ENCODE data around the gene COX7B2. TPM values are rescaled to one million over a fixed set of nuclear protein-coding genes. Genes with fewer than 3 reads are reported as not detected.

COX7B2 gene
- total RNA-seq, 1 experiment from 2014 or later = not detected

DNA sequence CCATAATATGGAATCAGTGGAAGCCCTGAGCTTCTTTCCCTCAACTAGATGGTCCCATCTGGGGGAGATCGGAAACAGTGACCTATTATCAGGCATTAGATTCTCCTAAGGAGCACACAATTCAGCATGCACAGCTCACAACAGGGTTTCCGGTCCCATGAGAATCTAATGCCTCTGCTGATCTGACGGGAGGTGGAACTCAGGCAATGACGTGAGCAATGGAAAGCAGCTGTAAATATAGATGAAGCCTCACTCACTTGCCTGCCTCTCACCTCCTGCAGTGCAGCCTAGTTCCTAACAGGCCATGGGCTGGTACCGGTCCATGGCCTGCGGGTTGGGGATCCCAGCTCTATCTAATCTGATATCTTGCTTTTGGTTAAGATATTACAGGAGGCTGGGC is 88.9 kb downstream of the COX7B2 start:
- no peaks in the 10 kb centered on the region for H4K20me1 ChIP-seq (ENCODE audit: insufficient read depth)
- H2AFZ ChIP-seq (ENCODE audit: low read depth, low read length, poor library complexity, severe bottlenecking) = no peak overlapping the region
- H3K9me2 ChIP-seq (ENCODE audit: insufficient read depth) = no peaks in the 10 kb centered on the region
- no peak overlapping the region for H3K4me3 ChIP-seq (replicated peaks in 1 of 2; ENCODE audit: low read depth in 1 of 2, low read length in 2 of 2)
- BruUV-seq (replicated peaks) = no TSS peak
- H3K79me2 ChIP-seq (ENCODE audit: insufficient read depth, low read length) = no peaks in the 10 kb centered on the region
- H3K9me3 ChIP-seq (ENCODE audit: control insufficient read depth in 1 of 2, insufficient read depth in 1 of 2, low read depth in 1 of 2, low read length in 2 of 2) = peaks cover 0 to 6% of the 10 kb centered on the region in 2 experiments; a peak in 1 of 4 replicates
- DNase-seq (ENCODE audit: low read depth, low spot score) = no peak
- H3K27ac ChIP-seq (ENCODE audit: low read depth, low read length) = no peak overlapping the region
- no peaks in the 10 kb centered on the region for H3K27me3 ChIP-seq (ENCODE audit: insufficient read depth, low read length)
- ChIA-PET RAD21 (ENCODE audit: low non-redundant PET in 1 of 2, low total read pairs in 2 of 2, uncharacterized antibody in 2 of 2, unreplicated experiment in 2 of 2) (no interaction called here), CTCF (no interaction called here), POLR2A (no interaction called here)
- no peak overlapping the region for H3K4me2 ChIP-seq (ENCODE audit: low read length)
- no peaks in the 10 kb centered on the region for H3K36me3 ChIP-seq (ENCODE audit: control insufficient read depth in 1 of 2, insufficient read depth in 2 of 2, low read length in 2 of 2)
- no peak overlapping the region for H3K9ac ChIP-seq (ENCODE audit: low read length)
- H3K4me1 ChIP-seq (ENCODE audit: control insufficient read depth in 1 of 2, insufficient read depth in 2 of 2, low read length in 2 of 2) = no peaks in the 10 kb centered on the region
- intact Hi-C loops (cut with micrococcal nuclease) = no loop called here
- no peak for ATAC-seq
- TF ChIP-seq POLR2AphosphoS5 (IDR thresholded peaks at IDR 0.05; ENCODE audit: low read depth, low read length) = no peak
- no peak for TF ChIP-seq SP1 (IDR thresholded peaks at IDR 0.05; ENCODE audit: low read depth)
- TF ChIP-seq CBX3 (IDR thresholded peaks at IDR 0.05; ENCODE audit: low read depth) = no peak
- TF ChIP-seq RAD21 (IDR thresholded peaks at IDR 0.05; ENCODE audit: low read depth) = no peak
- no peak for TF ChIP-seq POLR2A (IDR thresholded peaks at IDR 0.05; ENCODE audit: borderline replicate concordance, extremely low read depth, insufficient read depth, insufficient read length)
- no peak for TF ChIP-seq YY1 (IDR thresholded peaks at IDR 0.05; ENCODE audit: extremely low read depth, insufficient replicate concordance, low read depth, low read length)
- no peak for TF ChIP-seq ZNF274 (IDR thresholded peaks at IDR 0.05; ENCODE audit: low read depth, low read length)
- TF ChIP-seq CEBPB (IDR thresholded peaks at IDR 0.05; ENCODE audit: low read depth) = no peak

DNA sequence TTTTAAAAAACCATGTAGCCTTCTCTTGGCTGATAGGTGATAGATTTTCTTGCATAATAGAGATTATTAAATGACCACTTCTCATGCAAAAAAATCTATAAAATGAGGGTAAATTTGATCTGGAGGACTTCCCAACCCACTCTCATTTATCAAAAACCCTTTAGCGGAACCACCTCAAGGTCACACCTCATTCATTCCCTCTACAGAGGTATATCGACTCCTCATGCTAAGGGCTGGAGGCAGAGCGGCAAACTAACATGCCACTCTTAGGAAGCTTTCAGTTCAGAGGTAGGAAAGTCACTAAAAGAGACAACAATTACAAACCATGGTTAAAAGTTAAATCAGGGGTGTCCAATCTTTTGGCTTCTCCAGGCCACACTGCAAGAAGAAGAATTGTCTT is 90.0 kb downstream of the COX7B2 start:
- POLR2A ChIA-PET = no interaction called here
- H3K9me2 ChIP-seq (ENCODE audit: insufficient read depth) = no peaks in the 10 kb centered on the region
- H3K27me3 ChIP-seq (ENCODE audit: insufficient read depth, low read length) = no peaks in the 10 kb centered on the region
- BruUV-seq (replicated peaks) = no TSS peak
- no peak for DNase-seq (ENCODE audit: low read depth, low spot score)
- H3K9ac ChIP-seq (ENCODE audit: low read length) = no peak overlapping the region
- H3K27ac ChIP-seq (ENCODE audit: low read depth, low read length) = no peak overlapping the region
- no peaks in the 10 kb centered on the region for H4K20me1 ChIP-seq (ENCODE audit: insufficient read depth)
- CTCF ChIA-PET = no interaction called here
- no peak overlapping the region for H2AFZ ChIP-seq (ENCODE audit: low read depth, low read length, poor library complexity, severe bottlenecking)
- intact Hi-C loops (cut with micrococcal nuclease) = no loop called here
- H3K79me2 ChIP-seq (ENCODE audit: insufficient read depth, low read length) = no peaks in the 10 kb centered on the region
- H3K36me3 ChIP-seq (ENCODE audit: control insufficient read depth in 1 of 2, insufficient read depth in 2 of 2, low read length in 2 of 2) = no peaks in the 10 kb centered on the region
- H3K4me3 ChIP-seq (replicated peaks in 1 of 2; ENCODE audit: low read depth in 1 of 2, low read length in 2 of 2) = no peak overlapping the region
- H3K9me3 ChIP-seq (ENCODE audit: control insufficient read depth in 1 of 2, insufficient read depth in 1 of 2, low read depth in 1 of 2, low read length in 2 of 2) = no peaks in the 10 kb centered on the region
- ATAC-seq = no peak
- RAD21 ChIA-PET (ENCODE audit: low non-redundant PET in 1 of 2, low total read pairs in 2 of 2, uncharacterized antibody in 2 of 2, unreplicated experiment in 2 of 2) = no interaction called here
- no peak overlapping the region for H3K4me2 ChIP-seq (ENCODE audit: low read length)
- no peaks in the 10 kb centered on the region for H3K4me1 ChIP-seq (ENCODE audit: control insufficient read depth in 1 of 2, insufficient read depth in 2 of 2, low read length in 2 of 2)
- TF ChIP-seq ZFX (IDR thresholded peaks at IDR 0.05) = no peak
- TF ChIP-seq RAD21 (IDR thresholded peaks at IDR 0.05; ENCODE audit: low read depth) = no peak
- TF ChIP-seq EZH2phosphoT487 (IDR thresholded peaks at IDR 0.05; ENCODE audit: borderline replicate concordance) = no peak
- no peak for TF ChIP-seq POLR2AphosphoS5 (IDR thresholded peaks at IDR 0.05; ENCODE audit: low read depth, low read length)
- TF ChIP-seq, protein P1, sequence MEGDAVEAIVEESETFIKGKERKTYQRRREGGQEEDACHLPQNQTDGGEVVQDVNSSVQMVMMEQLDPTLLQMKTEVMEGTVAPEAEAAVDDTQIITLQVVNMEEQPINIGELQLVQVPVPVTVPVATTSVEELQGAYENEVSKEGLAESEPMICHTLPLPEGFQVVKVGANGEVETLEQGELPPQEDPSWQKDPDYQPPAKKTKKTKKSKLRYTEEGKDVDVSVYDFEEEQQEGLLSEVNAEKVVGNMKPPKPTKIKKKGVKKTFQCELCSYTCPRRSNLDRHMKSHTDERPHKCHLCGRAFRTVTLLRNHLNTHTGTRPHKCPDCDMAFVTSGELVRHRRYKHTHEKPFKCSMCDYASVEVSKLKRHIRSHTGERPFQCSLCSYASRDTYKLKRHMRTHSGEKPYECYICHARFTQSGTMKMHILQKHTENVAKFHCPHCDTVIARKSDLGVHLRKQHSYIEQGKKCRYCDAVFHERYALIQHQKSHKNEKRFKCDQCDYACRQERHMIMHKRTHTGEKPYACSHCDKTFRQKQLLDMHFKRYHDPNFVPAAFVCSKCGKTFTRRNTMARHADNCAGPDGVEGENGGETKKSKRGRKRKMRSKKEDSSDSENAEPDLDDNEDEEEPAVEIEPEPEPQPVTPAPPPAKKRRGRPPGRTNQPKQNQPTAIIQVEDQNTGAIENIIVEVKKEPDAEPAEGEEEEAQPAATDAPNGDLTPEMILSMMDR (IDR thresholded peaks at IDR 0.05 in 2 of 3, conservative IDR thresholded peaks at IDR 0.05 in 1 of 3; ENCODE audit: borderline replicate concordance in 1 of 3, insufficient read depth in 1 of 3, low read depth in 2 of 3, low read length in 2 of 3) = no peak
- TF ChIP-seq YY1 (IDR thresholded peaks at IDR 0.05; ENCODE audit: extremely low read depth, insufficient replicate concordance, low read depth, low read length) = no peak
- no peak for TF ChIP-seq CBX3 (IDR thresholded peaks at IDR 0.05; ENCODE audit: low read depth)
- no peak for TF ChIP-seq JUND (IDR thresholded peaks at IDR 0.05)
- TF ChIP-seq SP1 (IDR thresholded peaks at IDR 0.05; ENCODE audit: low read depth) = no peak
- TF ChIP-seq, protein P2, sequence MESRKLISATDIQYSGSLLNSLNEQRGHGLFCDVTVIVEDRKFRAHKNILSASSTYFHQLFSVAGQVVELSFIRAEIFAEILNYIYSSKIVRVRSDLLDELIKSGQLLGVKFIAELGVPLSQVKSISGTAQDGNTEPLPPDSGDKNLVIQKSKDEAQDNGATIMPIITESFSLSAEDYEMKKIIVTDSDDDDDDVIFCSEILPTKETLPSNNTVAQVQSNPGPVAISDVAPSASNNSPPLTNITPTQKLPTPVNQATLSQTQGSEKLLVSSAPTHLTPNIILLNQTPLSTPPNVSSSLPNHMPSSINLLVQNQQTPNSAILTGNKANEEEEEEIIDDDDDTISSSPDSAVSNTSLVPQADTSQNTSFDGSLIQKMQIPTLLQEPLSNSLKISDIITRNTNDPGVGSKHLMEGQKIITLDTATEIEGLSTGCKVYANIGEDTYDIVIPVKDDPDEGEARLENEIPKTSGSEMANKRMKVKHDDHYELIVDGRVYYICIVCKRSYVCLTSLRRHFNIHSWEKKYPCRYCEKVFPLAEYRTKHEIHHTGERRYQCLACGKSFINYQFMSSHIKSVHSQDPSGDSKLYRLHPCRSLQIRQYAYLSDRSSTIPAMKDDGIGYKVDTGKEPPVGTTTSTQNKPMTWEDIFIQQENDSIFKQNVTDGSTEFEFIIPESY (IDR thresholded peaks at IDR 0.05; ENCODE audit: extremely low read depth, insufficient replicate concordance, low read length) = no peak
- no peak for TF ChIP-seq ZNF274 (IDR thresholded peaks at IDR 0.05; ENCODE audit: low read depth, low read length)
- no peak for TF ChIP-seq POLR2A (IDR thresholded peaks at IDR 0.05; ENCODE audit: borderline replicate concordance, extremely low read depth, insufficient read depth, insufficient read length)
- no peak for TF ChIP-seq SRF (IDR thresholded peaks at IDR 0.05; ENCODE audit: low read depth)
- TF ChIP-seq ELF1 (IDR thresholded peaks at IDR 0.05; ENCODE audit: borderline replicate concordance, low read depth) = no peak

Data from HCT116 (cell line).